ENCODE measurements around the gene PDE11A. TPM values are rescaled to one million over a fixed set of nuclear protein-coding genes. Genes with fewer than 3 reads are reported as not detected.

The PDE11A gene
- total RNA-seq, 1 experiment from 2014 or later = 0.61 TPM

GRCh38 chr2:177914247-177914646 is 158.3 kb downstream of the PDE11A start:
- H3K36me3 ChIP-seq (ENCODE audit: control insufficient read depth in 1 of 2, insufficient read depth in 2 of 2, low read length in 2 of 2) = no peaks in the 10 kb centered on the region
- H4K20me1 ChIP-seq (ENCODE audit: insufficient read depth) = no peaks in the 10 kb centered on the region
- TF ChIP-seq FOSL1 (IDR thresholded peaks at IDR 0.05; ENCODE audit: low read depth) (no peak), CBX3 (IDR thresholded peaks at IDR 0.05; ENCODE audit: low read depth) (no peak), EGR1 (IDR thresholded peaks at IDR 0.05; ENCODE audit: low read depth) (no peak), ZNF274 (IDR thresholded peaks at IDR 0.05; ENCODE audit: low read depth, low read length) (no peak), EZH2 (IDR thresholded peaks at IDR 0.05) (no peak), SIN3A (IDR thresholded peaks at IDR 0.05; ENCODE audit: low read depth) (no peak), RAD21 (IDR thresholded peaks at IDR 0.05; ENCODE audit: low read depth) (no peak), JUND (IDR thresholded peaks at IDR 0.05) (no peak), ELF1 (IDR thresholded peaks at IDR 0.05; ENCODE audit: borderline replicate concordance, low read depth) (no peak), POLR2A (IDR thresholded peaks at IDR 0.05; ENCODE audit: borderline replicate concordance, extremely low read depth, insufficient read depth, insufficient read length) (no peak), SRF (IDR thresholded peaks at IDR 0.05; ENCODE audit: low read depth) (no peak), SP1 (IDR thresholded peaks at IDR 0.05; ENCODE audit: low read depth) (no peak), REST (IDR thresholded peaks at IDR 0.05; ENCODE audit: low read depth) (no peak), YY1 (IDR thresholded peaks at IDR 0.05; ENCODE audit: extremely low read depth, insufficient replicate concordance, low read depth, low read length) (no peak), ZFX (IDR thresholded peaks at IDR 0.05) (no peak), CEBPB (IDR thresholded peaks at IDR 0.05; ENCODE audit: low read depth) (no peak)
- TF ChIP-seq, protein P1, sequence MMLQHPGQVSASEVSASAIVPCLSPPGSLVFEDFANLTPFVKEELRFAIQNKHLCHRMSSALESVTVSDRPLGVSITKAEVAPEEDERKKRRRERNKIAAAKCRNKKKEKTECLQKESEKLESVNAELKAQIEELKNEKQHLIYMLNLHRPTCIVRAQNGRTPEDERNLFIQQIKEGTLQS (IDR thresholded peaks at IDR 0.05) = no peak
- TF ChIP-seq, protein P2, sequence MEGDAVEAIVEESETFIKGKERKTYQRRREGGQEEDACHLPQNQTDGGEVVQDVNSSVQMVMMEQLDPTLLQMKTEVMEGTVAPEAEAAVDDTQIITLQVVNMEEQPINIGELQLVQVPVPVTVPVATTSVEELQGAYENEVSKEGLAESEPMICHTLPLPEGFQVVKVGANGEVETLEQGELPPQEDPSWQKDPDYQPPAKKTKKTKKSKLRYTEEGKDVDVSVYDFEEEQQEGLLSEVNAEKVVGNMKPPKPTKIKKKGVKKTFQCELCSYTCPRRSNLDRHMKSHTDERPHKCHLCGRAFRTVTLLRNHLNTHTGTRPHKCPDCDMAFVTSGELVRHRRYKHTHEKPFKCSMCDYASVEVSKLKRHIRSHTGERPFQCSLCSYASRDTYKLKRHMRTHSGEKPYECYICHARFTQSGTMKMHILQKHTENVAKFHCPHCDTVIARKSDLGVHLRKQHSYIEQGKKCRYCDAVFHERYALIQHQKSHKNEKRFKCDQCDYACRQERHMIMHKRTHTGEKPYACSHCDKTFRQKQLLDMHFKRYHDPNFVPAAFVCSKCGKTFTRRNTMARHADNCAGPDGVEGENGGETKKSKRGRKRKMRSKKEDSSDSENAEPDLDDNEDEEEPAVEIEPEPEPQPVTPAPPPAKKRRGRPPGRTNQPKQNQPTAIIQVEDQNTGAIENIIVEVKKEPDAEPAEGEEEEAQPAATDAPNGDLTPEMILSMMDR (IDR thresholded peaks at IDR 0.05 in 2 of 3, conservative IDR thresholded peaks at IDR 0.05 in 1 of 3; ENCODE audit: borderline replicate concordance in 1 of 3, insufficient read depth in 1 of 3, low read depth in 2 of 3, low read length in 2 of 3) = no peak
- TF ChIP-seq, protein P3, sequence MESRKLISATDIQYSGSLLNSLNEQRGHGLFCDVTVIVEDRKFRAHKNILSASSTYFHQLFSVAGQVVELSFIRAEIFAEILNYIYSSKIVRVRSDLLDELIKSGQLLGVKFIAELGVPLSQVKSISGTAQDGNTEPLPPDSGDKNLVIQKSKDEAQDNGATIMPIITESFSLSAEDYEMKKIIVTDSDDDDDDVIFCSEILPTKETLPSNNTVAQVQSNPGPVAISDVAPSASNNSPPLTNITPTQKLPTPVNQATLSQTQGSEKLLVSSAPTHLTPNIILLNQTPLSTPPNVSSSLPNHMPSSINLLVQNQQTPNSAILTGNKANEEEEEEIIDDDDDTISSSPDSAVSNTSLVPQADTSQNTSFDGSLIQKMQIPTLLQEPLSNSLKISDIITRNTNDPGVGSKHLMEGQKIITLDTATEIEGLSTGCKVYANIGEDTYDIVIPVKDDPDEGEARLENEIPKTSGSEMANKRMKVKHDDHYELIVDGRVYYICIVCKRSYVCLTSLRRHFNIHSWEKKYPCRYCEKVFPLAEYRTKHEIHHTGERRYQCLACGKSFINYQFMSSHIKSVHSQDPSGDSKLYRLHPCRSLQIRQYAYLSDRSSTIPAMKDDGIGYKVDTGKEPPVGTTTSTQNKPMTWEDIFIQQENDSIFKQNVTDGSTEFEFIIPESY (IDR thresholded peaks at IDR 0.05; ENCODE audit: extremely low read depth, insufficient replicate concordance, low read length) = no peak
- ChIA-PET POLR2A (no interaction called here), CTCF (no interaction called here), RAD21 (ENCODE audit: low non-redundant PET in 1 of 2, low total read pairs in 2 of 2, uncharacterized antibody in 2 of 2, unreplicated experiment in 2 of 2) (no interaction called here)
- H3K4me1 ChIP-seq (ENCODE audit: control insufficient read depth in 1 of 2, insufficient read depth in 2 of 2, low read length in 2 of 2) = no peaks in the 10 kb centered on the region
- BruUV-seq (replicated peaks) = no TSS peak
- no peak overlapping the region for H3K27ac ChIP-seq (ENCODE audit: low read depth, low read length)
- no peak overlapping the region for H3K9ac ChIP-seq (ENCODE audit: low read length)
- H3K27me3 ChIP-seq (ENCODE audit: insufficient read depth, low read length) = no peaks in the 10 kb centered on the region
- no peak overlapping the region for H3K4me3 ChIP-seq (replicated peaks in 1 of 2; ENCODE audit: low read depth in 1 of 2, low read length in 2 of 2)
- ATAC-seq = no peak
- no peaks in the 10 kb centered on the region for H3K79me2 ChIP-seq (ENCODE audit: insufficient read depth, low read length)
- no peak overlapping the region for H3K4me2 ChIP-seq (ENCODE audit: low read length)
- H3K9me2 ChIP-seq (ENCODE audit: insufficient read depth) = no peaks in the 10 kb centered on the region; the same call in 1 of the 2 replicates
- intact Hi-C loops (cut with micrococcal nuclease) = no loop called here
- H2AFZ ChIP-seq (ENCODE audit: low read depth, low read length, poor library complexity, severe bottlenecking) = no peak overlapping the region
- DNase-seq (ENCODE audit: low read depth, low spot score) = no peak
- no peaks in the 10 kb centered on the region for H3K9me3 ChIP-seq (ENCODE audit: control insufficient read depth in 1 of 2, insufficient read depth in 1 of 2, low read depth in 1 of 2, low read length in 2 of 2)
